ENCODE measurements around the gene MIEF2. TPM values are rescaled to one million over a fixed set of nuclear protein-coding genes. Genes with fewer than 3 reads are reported as not detected.

Gene MIEF2
- total RNA-seq, 1 experiment from 2014 or later = 11.2 TPM

- in situ Hi-C loops (cut with HindIII; ENCODE audit: low pct_unique_long_range_greater_than_20kb, low sequenced_read_pairs) (no loop called here), intact Hi-C loops (cut with micrococcal nuclease; ENCODE audit: unreplicated experiment) (no loop called here)
- H3K4me3 ChIP-seq (ENCODE audit: low read depth in 2 of 2, low read length in 2 of 2) = no peak overlapping the region
- H3K4me1 ChIP-seq (ENCODE audit: control insufficient read depth, insufficient read depth, low read length) = peaks cover 2% of the 10 kb centered on the region; the same call in 1 of the 2 replicates
- no peaks in the 10 kb centered on the region for H3K27me3 ChIP-seq (ENCODE audit: control insufficient read depth, insufficient read depth, low read length)
- BruUV-seq (replicated peaks) = no TSS peak
- POLR2A ChIA-PET = no interaction called here
- no peaks in the 10 kb centered on the region for H3K9me3 ChIP-seq (ENCODE audit: control insufficient read depth, insufficient read depth, low read depth, low read length)
- no peak for ATAC-seq
- no peaks in the 10 kb centered on the region for H3K36me3 ChIP-seq (ENCODE audit: control insufficient read depth, insufficient read depth, low read length)
- TF ChIP-seq CTCF (IDR thresholded peaks at IDR 0.05) (no peak), TCF7L2 (IDR thresholded peaks at IDR 0.05; ENCODE audit: low read depth, low read length) (no peak)
- H3K27ac ChIP-seq (ENCODE audit: low read length) = no peak overlapping the region
- DNase-seq (ENCODE audit: low read depth, low spot score) = no peak
- CTCF ChIA-PET = no interaction called here
These were observed 30.7 kb upstream of the MIEF2 start for GRCh38 chr17:18229771-18230170.

- TF ChIP-seq POLR2AphosphoS5 (IDR thresholded peaks at IDR 0.05; ENCODE audit: low read depth, low read length) (no peak), CTCF (IDR thresholded peaks at IDR 0.05) (no peak), TCF7L2 (IDR thresholded peaks at IDR 0.05; ENCODE audit: low read depth, low read length) (no peak), REST (IDR thresholded peaks at IDR 0.05; ENCODE audit: insufficient read depth in 1 of 2, low read depth in 2 of 2, low read length in 1 of 2) (no peak), SIN3A (IDR thresholded peaks at IDR 0.05; ENCODE audit: borderline replicate concordance, insufficient read depth, low read depth, low read length) (no peak)
- BruUV-seq (replicated peaks) = no TSS peak
- in situ Hi-C loops (cut with HindIII; ENCODE audit: low pct_unique_long_range_greater_than_20kb, low sequenced_read_pairs) (no loop called here), intact Hi-C loops (cut with micrococcal nuclease; ENCODE audit: unreplicated experiment) (no loop called here)
- POLR2A ChIA-PET = no interaction called here
- Histone ChIP-seq H3K4me3 (ENCODE audit: low read depth in 2 of 2, low read length in 2 of 2) (no peak overlapping the region), H3K36me3 (ENCODE audit: control insufficient read depth, insufficient read depth, low read length) (no peaks in the 10 kb centered on the region), H3K27me3 (ENCODE audit: control insufficient read depth, insufficient read depth, low read length) (no peaks in the 10 kb centered on the region), H3K4me1 (ENCODE audit: control insufficient read depth, insufficient read depth, low read length) (no peaks in the 10 kb centered on the region), H3K27ac (ENCODE audit: low read length) (no peak overlapping the region), H3K9me3 (ENCODE audit: control insufficient read depth, insufficient read depth, low read depth, low read length) (no peaks in the 10 kb centered on the region)
- no peak for DNase-seq (ENCODE audit: low read depth, low spot score)
- ATAC-seq = no peak
- CTCF ChIA-PET = no interaction called here
These were observed 29.9 kb upstream of the MIEF2 start for GRCh38 chr17:18230288-18231141.

All from Panc1 (cell line).